Loucy (cell line): Measurements from ENCODE around the gene MAP3K12.

Experiments used
- H2AFZ ChIP-seq: fragments of 200-600 bp; sonication (generic); 2 replicates; pipeline ENCODE4 v1.6.0; 2016; ENCODE audit warnings: antibody characterized with exemption, mild to moderate bottlenecking, low read length, moderate library complexity
- H3F3A ChIP-seq: fragments of 200-600 bp; 2 replicates; pipeline ENCODE4 v1.6.0; 2016; ENCODE audit warnings: antibody characterized with exemption, low read depth, mild to moderate bottlenecking
- H3K27me3 ChIP-seq: fragments of 200-600 bp; sonication (generic); 2 replicates; pipeline ENCODE4 v1.6.1; 2014; ENCODE audit warnings: low read length, mild to moderate bottlenecking; ENCODE audit not compliant: insufficient read depth, poor library complexity, severe bottlenecking
- H3K36me3 ChIP-seq: fragments of 200-600 bp; sonication (generic); 2 replicates; pipeline ENCODE4 v1.6.1; 2016; ENCODE audit warnings: low read length; ENCODE audit not compliant: insufficient read depth
- H3K4me1 ChIP-seq: fragments of 200-600 bp; sonication (generic); 2 replicates; pipeline ENCODE4 v1.5.1; 2014; ENCODE audit warnings: low read length, mild to moderate bottlenecking; ENCODE audit not compliant: insufficient read depth, poor library complexity, severe bottlenecking
- H3K4me2 ChIP-seq: fragments of 200-600 bp; sonication (generic); 2 replicates; pipeline ENCODE4 v1.6.0; 2014; ENCODE audit warnings: antibody characterized with exemption, low read length, low read depth, mild to moderate bottlenecking; ENCODE audit not compliant: poor library complexity, severe bottlenecking
- H3K4me3 ChIP-seq: fragments of 200-600 bp; sonication (generic); 2 replicates; pipeline ENCODE4 v1.5.1; 2014; ENCODE audit warnings: low read length, mild to moderate bottlenecking, mixed read lengths; ENCODE audit not compliant: poor library complexity, severe bottlenecking
- H3K79me2 ChIP-seq: fragments of 200-600 bp; sonication (generic); 2 replicates; pipeline ENCODE4 v1.6.1; 2014; ENCODE audit warnings: low read length; ENCODE audit not compliant: insufficient read depth
- H3K9ac ChIP-seq: fragments of 200-600 bp; sonication (generic); 2 replicates; pipeline ENCODE4 v1.6.0; 2014; ENCODE audit warnings: mild to moderate bottlenecking, low read depth, low read length, moderate library complexity; ENCODE audit not compliant: poor library complexity, severe bottlenecking
- H3K9me2 ChIP-seq: fragments of 200-600 bp; sonication (generic); replicated peaks from 2 replicates; pipeline ENCODE4 v1.6.1; 2016; ENCODE audit warnings: low read depth, low read length, mixed read lengths
- H3K9me3 ChIP-seq: fragments of 200-600 bp; sonication (generic); 2 replicates; pipeline ENCODE4 v1.6.1; 2014; ENCODE audit warnings: mild to moderate bottlenecking, antibody characterized with exemption, low read length, low read depth; ENCODE audit not compliant: insufficient read depth
- H4K20me1 ChIP-seq: fragments of 200-600 bp; sonication (generic); 2 replicates; pipeline ENCODE4 v1.6.0; 2014; ENCODE audit warnings: antibody characterized with exemption, low read length, mild to moderate bottlenecking; ENCODE audit not compliant: insufficient read depth, poor library complexity, severe bottlenecking
- CTCF ChIP-seq: fragments of 200-600 bp; sonication (generic); conservative IDR thresholded peaks from 2 replicates; pipeline ENCODE4 v1.5.1; 2014; ENCODE audit warnings: mild to moderate bottlenecking, antibody characterized with exemption, low read length
- EZH2phosphoT487 ChIP-seq: fragments of 200-600 bp; IDR thresholded peaks from 2 replicates; pipeline ENCODE4 v1.6.1; 2018; ENCODE audit warnings: antibody characterized with exemption, mild to moderate bottlenecking, moderate library complexity, borderline replicate concordance

Gene MAP3K12

DNA sequence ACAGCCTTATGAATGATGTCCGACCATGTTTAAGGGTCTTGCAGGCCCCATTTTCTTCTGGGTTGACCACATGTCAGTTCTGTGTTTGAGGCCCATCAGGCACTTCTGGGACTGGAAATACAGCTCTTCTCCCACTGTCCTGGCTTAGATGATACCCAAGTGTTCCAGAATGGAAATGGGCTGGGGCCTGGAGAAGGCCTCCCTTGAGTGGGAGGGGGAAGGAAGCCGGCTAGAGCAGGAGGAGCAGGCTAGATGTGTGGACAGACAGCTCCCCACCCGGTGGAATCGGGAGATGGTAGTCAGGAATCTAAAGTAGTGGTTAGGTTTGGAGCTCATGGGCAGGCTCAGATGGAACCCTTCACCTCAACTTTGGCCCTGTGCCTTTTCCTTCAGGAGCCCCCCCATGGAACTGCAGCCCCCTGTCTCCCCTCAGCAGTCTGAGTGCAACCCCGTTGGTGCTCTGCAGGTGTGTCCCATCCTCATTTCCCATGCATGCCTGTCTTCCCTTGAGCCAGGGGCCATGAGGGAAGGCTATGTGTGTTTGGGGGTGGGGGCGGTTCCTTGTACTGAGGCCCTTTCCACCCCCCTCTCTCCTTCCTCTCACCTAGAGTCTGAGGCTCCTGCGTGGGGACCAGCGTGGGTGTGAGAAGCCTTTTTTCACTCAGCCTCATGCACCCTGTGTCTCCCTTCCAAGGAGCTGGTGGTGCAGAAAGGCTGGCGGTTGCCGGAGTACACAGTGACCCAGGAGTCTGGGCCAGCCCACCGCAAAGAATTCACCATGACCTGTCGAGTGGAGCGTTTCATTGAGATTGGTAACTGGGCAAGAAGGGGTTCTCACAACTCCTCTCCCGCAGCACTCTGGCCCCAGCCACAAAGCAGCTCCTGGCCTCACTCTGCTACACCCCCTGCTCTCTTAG is 5.0 kb upstream of the MAP3K12 start:
- no peak overlapping the region for H3K4me3 ChIP-seq
- no peak overlapping the region for H2AFZ ChIP-seq
- TF ChIP-seq EZH2phosphoT487 (no peak), CTCF (no peak)
- H4K20me1 ChIP-seq = no peaks in the 10 kb centered on the region
- no peak overlapping the region for H3K4me2 ChIP-seq
- no peaks in the 10 kb centered on the region; the same call in 1 of the 2 replicates for H3K36me3 ChIP-seq
- H3K79me2 ChIP-seq = peaks cover 23% of the 10 kb centered on the region
- H3F3A ChIP-seq = no peaks in the 10 kb centered on the region
- H3K9me3 ChIP-seq = no peaks in the 10 kb centered on the region
- H3K9ac ChIP-seq = no peak overlapping the region
- peaks cover 26% of the 10 kb centered on the region for H3K4me1 ChIP-seq
- H3K27me3 ChIP-seq = no peaks in the 10 kb centered on the region
- no peaks in the 10 kb centered on the region for H3K9me2 ChIP-seq

GRCh38 chr12:53502983-53503728 is 3.9 kb upstream of the MAP3K12 start:
- H3F3A ChIP-seq = no peaks in the 10 kb centered on the region
- no peak overlapping the region for H2AFZ ChIP-seq
- H3K4me3 ChIP-seq = no peak overlapping the region
- TF ChIP-seq EZH2phosphoT487 (no peak), CTCF (no peak)
- H3K36me3 ChIP-seq = no peaks in the 10 kb centered on the region; the same call in 1 of the 2 replicates
- H3K9me2 ChIP-seq = no peaks in the 10 kb centered on the region
- peak overlapping the region; percentile 88 for H3K9ac ChIP-seq
- peaks cover 27% of the 10 kb centered on the region for H3K4me1 ChIP-seq
- no peaks in the 10 kb centered on the region for H3K9me3 ChIP-seq
- H3K4me2 ChIP-seq = peak overlapping the region; percentile 94
- no peaks in the 10 kb centered on the region for H3K27me3 ChIP-seq
- no peaks in the 10 kb centered on the region for H4K20me1 ChIP-seq
- peaks cover 33% of the 10 kb centered on the region for H3K79me2 ChIP-seq

GRCh38 chr12:53502331-53502730 is 3.1 kb upstream of the MAP3K12 start:
- no peaks in the 10 kb centered on the region for H3F3A ChIP-seq
- H3K4me2 ChIP-seq = peak overlapping the region; percentile 94
- H2AFZ ChIP-seq = no peak overlapping the region
- no peaks in the 10 kb centered on the region for H3K9me2 ChIP-seq
- H3K27me3 ChIP-seq = no peaks in the 10 kb centered on the region
- no peaks in the 10 kb centered on the region for H3K9me3 ChIP-seq
- peak overlapping the region; percentile 93 for H3K4me3 ChIP-seq
- H3K79me2 ChIP-seq = peaks cover 34% of the 10 kb centered on the region
- H3K36me3 ChIP-seq = no peaks in the 10 kb centered on the region; the same call in 1 of the 2 replicates
- TF ChIP-seq EZH2phosphoT487 (no peak), CTCF (no peak)
- no peaks in the 10 kb centered on the region for H4K20me1 ChIP-seq
- H3K9ac ChIP-seq = peak overlapping the region; percentile 88
- peaks cover 33% of the 10 kb centered on the region for H3K4me1 ChIP-seq
